Measurements from ENCODE around the gene NPM1. TPM values are rescaled to one million over a fixed set of nuclear protein-coding genes. Genes with fewer than 3 reads are reported as not detected.
A peak's percentile ranks its signal among the peaks of the same experiment; 100 is the strongest.
"Not testable (repeated sequence)": the region's sequence is repeated elsewhere in the genome, so short reads cannot be mapped to it uniquely, and the experiment has no call there.

The NPM1 gene
- 946 TPM for polyA plus RNA-seq (ENCODE audit: insufficient read length)

DNA sequence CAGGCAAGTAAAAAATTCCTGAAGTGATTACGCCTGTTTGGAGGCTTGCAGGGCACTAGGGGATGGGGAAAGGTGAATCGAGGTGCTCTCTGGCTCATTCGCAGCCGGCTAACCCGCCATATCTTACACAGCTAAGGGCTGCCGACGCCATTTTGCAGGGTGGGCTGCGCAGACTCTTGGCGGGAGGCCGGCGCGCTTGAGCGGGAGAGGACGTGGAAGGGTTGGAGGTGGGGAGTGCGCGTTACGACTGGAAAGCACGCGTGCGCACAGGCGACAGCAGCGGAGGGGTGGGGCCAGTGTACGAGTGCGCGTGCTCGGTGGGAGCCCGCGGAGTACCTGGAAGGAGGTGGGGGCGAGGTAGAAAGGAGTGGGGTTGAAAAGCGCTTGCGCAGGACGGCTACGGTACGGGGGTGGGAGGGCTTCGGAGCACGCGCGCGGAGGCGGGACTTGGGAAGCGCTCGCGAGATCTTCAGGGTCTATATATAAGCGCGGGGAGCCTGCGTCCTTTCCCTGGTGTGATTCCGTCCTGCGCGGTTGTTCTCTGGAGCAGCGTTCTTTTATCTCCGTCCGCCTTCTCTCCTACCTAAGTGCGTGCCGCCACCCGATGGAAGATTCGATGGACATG lies at the start of gene NPM1:
TSS of gene NPM1 (plus strand) at position 505 of the 625 bp plus-strand sequence. CDS start at position 605, 100 bp downstream.
- peak; percentile 97 for DNase-seq (ENCODE audit: low read depth)

DNA sequence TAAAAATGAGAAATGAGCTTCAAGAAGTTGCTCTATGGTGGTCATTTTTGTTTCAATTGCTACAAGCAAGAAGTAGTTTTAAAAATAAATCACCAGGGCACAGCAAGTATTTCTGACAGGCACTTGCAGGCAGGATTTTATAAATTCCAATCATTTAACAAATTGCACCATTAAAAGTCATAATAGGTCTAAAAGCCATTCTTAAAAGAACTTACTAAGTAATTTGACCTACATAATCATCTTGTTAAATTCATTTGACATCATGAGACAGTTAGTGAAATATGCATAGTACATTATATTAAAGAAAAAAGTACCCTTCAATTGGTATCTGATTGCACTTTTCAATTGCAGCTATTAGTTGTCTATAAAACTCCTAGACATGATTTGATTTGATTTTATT lies 47.6 kb upstream of the NPM1 start:
- no peak for DNase-seq (ENCODE audit: low read depth)

- DNase-seq (ENCODE audit: low read depth), result no peak
Measured at GRCh38 chr5:171340491-171340890, 47.2 kb upstream of the NPM1 start.

DNA sequence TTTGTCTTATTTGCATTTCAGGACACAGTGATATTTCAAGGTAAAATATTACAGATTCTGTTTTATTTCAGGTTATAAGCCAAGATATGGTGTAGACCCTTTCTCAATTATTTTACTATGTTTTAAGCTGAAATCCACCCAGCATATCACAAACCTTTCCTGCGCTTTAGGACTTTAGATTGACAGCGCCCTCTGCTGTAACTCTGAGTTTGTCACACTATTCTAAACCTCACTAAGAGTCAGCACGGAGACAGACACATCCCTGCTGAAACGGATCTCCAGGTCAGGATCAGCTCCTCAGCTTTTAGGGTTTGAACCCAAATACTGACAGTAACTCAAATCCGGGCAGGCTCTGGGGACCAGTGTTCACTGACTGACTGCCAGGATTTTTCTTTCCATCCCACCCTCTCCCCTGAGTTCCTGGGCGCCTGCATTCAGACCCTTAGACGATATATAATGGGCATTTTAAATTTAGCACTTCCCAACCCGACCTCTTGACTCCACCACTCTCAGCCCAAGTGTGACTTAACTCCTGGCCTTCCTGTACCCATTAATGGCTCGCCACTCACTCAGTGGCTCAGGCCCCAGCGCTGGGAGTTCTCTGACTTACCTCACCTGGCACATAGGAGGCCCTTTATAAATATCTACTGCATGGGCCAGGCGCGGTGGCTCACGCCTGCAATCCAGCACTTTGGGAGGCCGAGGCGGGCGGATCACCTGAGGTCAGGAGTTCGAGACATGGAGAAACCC lies 45.1 kb upstream of the NPM1 start:
- peak; percentile 26 for DNase-seq (ENCODE audit: low read depth)

DNA sequence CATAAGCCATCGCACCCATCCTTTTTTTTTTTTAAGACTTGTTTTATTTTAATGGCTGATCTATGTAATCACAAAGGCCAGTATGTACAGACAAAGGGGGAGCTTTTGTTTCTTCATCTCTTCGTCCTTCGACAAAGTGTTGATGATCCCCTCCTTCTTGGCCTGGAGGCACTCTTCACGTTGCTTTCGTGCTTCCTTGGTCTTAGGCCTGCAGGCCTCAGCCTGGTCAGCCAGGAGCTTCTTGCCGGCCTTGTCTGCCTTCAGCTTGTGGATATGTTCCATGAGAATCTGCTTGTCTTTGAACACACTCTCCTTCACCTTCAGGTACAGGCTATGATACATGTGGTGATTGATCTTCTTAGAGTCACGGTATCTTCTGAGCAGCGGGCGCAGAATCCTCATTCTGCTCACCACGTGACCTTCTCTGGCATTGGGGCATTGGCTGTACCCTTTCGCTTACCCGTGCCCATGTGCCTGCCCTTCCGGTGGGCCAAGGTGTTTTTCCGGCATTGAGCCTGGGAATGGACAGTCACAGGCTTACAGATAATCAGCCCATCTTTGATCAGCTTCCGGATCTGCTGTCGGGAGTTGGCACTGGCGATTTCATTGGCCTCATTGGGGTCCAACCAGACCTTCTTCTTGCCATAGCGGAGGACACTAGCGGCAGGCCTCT lies 42.6 kb upstream of the NPM1 start:
- DNase-seq (ENCODE audit: low read depth), result no peak

GRCh38 chr5:171351536-171352073 lies 36.0 kb upstream of the NPM1 start:
- DNase-seq (ENCODE audit: low read depth), result no peak

DNA sequence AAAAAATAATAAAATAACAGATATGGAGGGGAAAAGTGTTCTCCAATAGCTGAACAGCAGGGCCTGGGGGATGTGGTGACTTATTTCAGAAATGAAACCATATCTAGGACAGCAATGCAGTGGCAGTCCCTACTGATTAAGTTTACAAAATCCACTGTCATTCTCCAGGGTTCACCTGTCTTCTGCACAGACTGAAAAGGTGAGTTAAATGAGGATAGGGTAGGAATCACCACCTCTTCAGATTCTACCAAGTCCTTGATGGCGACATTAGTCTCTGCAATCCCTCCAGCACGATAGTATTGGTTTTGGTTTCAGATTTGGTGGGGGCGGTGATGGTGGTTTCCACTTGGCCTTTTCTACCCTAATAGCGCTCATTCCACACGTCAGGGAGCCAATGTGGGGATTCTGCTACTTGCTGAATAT lies 32.3 kb upstream of the NPM1 start:
- no peak for DNase-seq (ENCODE audit: low read depth)

DNA sequence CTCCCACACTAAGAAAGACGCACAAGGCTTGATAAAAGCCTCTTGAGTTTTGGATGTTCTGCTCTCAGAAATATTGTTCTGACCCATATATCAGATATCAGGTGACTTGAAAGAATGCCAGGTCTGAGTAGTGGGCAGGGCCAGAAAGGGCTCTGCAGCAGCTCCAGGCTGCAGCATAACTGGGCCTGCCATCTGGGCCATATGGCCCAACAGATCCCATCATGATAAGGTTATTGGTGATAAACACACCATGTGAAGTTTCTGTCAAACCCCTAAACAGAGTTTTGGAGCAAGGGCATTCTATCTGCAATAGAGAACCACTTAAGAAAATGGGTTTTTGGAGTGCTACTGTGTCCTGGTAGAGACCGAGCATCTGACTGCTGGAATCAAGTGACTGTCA lies 29.8 kb upstream of the NPM1 start:
- no peak for DNase-seq (ENCODE audit: low read depth)

GRCh38 chr5:171361151-171361550 lies 26.5 kb upstream of the NPM1 start:
- not testable (repeated sequence) for DNase-seq (ENCODE audit: low read depth)

DNA sequence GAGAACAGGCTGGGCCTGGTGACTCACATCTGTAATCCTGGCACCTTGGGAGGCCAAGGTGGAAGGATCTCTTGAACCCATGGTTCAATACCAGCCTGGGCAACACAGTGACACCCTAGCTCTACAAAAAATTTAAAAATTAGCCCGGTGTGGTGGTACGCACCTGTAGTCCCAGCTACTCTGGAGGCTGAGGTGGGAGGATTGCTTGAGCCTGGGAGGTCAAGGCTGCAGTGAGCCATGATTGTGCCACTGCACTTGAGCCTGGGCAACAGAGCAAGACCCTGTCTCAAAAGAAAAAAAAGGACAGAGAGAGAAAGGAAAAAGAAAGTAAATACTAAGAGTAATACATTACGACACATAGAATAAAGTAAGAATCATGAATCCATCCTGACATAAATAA lies 24.4 kb upstream of the NPM1 start:
- not testable (repeated sequence) for DNase-seq (ENCODE audit: low read depth)

GRCh38 chr5:171363846-171364245 lies 23.8 kb upstream of the NPM1 start:
- no peak for DNase-seq (ENCODE audit: low read depth)

- DNase-seq (ENCODE audit: low read depth), result no peak
Measured at GRCh38 chr5:171365351-171365750, 22.3 kb upstream of the NPM1 start.

- no peak for DNase-seq (ENCODE audit: low read depth)
Measured at GRCh38 chr5:171366645-171367044, 21.0 kb upstream of the NPM1 start.

DNA sequence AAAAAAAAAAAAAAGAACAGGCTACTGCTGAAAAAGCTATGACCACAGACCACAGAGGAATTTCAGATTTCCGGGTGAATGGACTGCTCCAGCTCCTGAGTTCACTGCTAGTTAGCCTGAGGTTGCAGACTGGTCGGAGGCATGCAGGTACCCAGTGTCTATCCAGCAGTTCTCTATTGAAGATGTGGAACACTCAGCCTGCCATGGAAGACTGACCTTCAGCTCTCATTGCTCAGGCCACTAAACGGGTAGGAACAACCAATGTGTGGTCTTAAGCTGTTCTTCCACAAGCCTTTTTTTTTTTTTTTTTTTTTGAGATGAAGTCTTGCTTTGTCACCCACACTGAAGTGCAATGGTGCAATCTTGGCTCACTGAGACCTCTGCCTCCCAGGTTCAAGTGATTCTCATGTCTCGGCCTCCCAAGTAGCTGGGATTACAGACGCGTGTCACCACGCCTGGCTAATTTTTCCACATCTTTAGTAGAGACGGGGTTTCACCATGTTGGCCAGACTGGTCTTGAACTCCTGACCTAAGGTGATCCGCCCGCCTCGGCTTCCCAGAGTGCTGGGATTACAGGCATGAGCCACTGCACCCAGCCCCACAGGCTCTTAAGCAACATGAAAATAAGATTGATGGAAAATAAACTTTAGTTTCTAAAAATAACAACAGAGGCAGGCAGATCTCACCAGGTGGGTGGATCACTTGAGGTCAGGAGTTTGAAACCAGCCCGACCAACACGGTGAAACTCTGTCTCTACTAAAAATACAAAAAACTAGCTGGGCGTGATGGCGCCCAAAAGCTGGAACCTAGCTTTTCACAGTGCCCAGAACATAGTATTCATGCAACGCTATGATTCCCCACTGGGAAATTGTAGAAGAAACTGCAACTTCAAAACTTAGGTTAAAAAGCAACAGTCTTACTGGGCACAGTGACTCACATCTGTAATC lies 20.0 kb upstream of the NPM1 start:
- no peak for DNase-seq (ENCODE audit: low read depth)

GRCh38 chr5:171369056-171369455 lies 18.6 kb upstream of the NPM1 start:
- DNase-seq (ENCODE audit: low read depth), result no peak

DNA sequence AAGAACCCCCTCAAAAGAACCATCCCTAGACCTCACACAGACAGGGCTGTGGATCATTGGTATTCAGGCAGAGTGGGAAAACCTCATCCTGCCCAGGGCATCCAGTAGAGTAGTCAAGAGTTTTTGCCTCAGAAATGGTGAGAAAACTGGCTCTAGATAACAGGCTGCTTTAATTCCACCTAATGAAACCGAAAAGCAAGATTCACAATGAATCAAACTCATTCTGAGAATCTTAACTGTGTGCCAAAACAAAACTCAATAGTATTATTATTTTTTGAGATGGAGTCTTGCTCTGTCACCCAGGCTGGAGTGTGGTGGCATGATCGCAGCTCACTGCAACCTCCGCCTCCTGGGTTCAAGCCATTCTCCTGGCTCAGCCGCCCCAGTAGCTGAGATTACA lies 17.8 kb upstream of the NPM1 start:
- no peak for DNase-seq (ENCODE audit: low read depth)

DNA sequence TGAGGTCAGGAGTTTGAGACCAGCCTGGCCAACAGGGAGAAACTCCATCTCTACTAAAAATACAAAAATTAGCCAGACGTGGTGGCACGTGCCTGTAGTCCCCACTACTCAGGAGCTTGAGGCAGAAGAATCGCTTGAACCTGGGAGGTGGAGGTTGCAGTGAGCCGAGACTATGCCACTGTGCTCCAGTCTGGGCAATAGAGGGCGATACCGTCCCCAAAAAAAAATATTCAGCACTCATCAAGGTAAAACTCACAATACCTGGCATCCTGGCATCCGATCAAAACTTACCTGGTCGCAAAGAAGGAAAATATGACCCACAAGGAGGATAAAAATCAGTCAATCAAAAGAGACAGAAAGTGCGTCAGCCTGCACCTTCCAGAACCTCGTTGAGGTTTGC lies 16.8 kb upstream of the NPM1 start:
- not testable (repeated sequence) for DNase-seq (ENCODE audit: low read depth)

DNA sequence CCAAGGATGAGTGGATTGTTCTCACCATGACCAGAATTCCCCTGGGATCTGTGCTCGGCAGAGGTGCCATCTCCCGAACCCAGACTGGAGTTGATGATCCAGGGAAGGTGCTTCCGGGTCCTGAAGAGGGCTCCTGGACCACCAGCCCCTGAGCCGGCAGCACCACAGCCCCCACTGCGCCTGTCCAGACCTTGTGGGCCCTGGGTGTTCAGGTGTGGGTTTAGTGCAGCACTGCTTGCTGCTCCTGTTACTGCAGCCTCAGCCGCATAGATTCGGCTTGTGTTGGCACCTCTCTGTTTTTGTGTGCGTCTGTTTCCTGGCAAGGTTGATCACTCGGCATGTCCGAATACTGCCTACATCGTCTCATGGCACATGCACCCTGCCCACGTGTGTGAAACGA lies 16.3 kb upstream of the NPM1 start:
- DNase-seq (ENCODE audit: low read depth), result no peak

GRCh38 chr5:171379961-171380360 lies 7.7 kb upstream of the NPM1 start:
- DNase-seq (ENCODE audit: low read depth), result no peak

DNA sequence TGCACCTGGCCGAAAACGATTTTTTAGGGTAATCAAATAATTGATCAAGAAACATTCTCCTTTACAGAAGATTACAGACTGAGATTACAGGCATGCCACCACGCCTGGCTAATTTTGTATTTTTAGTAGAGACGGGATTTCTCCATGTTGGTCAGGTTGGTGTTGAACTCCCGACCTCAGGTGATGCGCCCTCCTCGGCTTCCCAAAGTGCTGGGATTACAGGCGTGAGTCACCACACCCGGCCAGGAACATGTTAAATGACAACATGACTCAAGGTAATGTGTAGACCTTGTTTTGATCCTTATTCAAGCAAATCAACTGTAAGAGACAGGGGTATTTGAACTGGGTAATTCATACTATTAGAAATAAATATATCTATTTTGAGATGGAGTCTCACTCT lies 3.2 kb upstream of the NPM1 start:
- DNase-seq (ENCODE audit: low read depth), result not testable (repeated sequence)

DNA sequence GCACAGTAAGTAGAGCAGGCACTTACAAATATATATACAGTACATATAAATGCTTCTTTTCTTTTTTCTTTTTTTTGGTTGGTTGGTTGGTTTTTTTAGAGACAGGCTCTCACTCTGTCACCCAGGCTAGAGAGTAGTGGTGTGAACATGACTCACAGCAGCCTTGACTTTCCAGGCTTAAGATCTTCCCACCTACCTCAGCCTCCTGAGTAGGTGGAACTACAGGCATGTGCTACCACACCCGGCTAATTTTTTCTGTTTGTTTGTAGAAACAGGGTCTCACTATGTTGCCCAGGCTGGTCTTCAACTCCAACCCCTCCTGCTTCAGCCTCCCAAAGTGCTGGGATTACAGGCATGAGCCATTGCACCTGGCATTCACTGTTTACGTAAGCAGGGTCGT lies 2.6 kb upstream of the NPM1 start:
- DNase-seq (ENCODE audit: low read depth), result not testable (repeated sequence)
